Fibroblast of lung (primary cell): ENCODE data around the gene IKBKE. TPM values are rescaled to one million over a fixed set of nuclear protein-coding genes. Genes with fewer than 3 reads are reported as not detected.

Source experiments
- DNase-seq, 2 donors: peaks; one replicate each; pipeline versions ENCODE4 v3.0.0 to v3.0.0-alpha.2; 2010; ENCODE audit warnings: low read depth in 2 of 2
- H2AFZ ChIP-seq: 2 replicates; pipeline ENCODE4 v1.5.1; 2012; ENCODE audit warnings: low read length, control low read depth, inconsistent platforms
- H3K27ac ChIP-seq: 2 replicates; pipeline ENCODE4 v1.5.1; 2011; ENCODE audit warnings: low read length, control low read depth; ENCODE audit not compliant: insufficient read depth
- H3K27me3 ChIP-seq: 2 replicates; pipeline ENCODE4 v1.5.1; 2011; ENCODE audit warnings: mild to moderate bottlenecking, low read length; ENCODE audit not compliant: control insufficient read depth, insufficient read depth
- H3K36me3 ChIP-seq: 2 replicates; pipeline ENCODE4 v1.5.1; 2011; ENCODE audit warnings: low read length; ENCODE audit not compliant: control insufficient read depth, insufficient read depth
- H3K4me1 ChIP-seq: 2 replicates; pipeline ENCODE4 v1.5.1; 2011; ENCODE audit warnings: low read length; ENCODE audit not compliant: control insufficient read depth, insufficient read depth; ENCODE audit errors: extremely low read depth
- H3K4me2 ChIP-seq: 2 replicates; pipeline ENCODE4 v1.5.1; 2011; ENCODE audit warnings: low read length, control low read depth; ENCODE audit not compliant: insufficient read depth; ENCODE audit errors: extremely low read depth
- H3K4me3 ChIP-seq, 4 experiments: fragments of 200-600 bp in 1 of 4; sonication (generic) in 1 of 4; replicated peaks in 1 of 4; 2 replicates each; pipeline ENCODE4 v1.5.1; 2011 to 2016; ENCODE audit warnings: low read length in 4 of 4, low read depth in 3 of 4, mild to moderate bottlenecking in 3 of 4, control low read depth in 2 of 4, inconsistent platforms in 1 of 4, mixed read lengths in 1 of 4; ENCODE audit not compliant: insufficient read depth in 1 of 4; ENCODE audit errors: control extremely low read depth in 1 of 4
- H3K79me2 ChIP-seq: 2 replicates; pipeline ENCODE4 v1.5.1; 2012; ENCODE audit warnings: mild to moderate bottlenecking, low read length, inconsistent platforms; ENCODE audit not compliant: control insufficient read depth, insufficient read depth
- H3K9ac ChIP-seq: 2 replicates; pipeline ENCODE4 v1.5.1; 2011; ENCODE audit warnings: mild to moderate bottlenecking, low read length, control low read depth; ENCODE audit not compliant: insufficient read depth
- H3K9me3 ChIP-seq: 2 replicates; pipeline ENCODE4 v1.5.1; 2012; ENCODE audit warnings: low read depth, low read length; ENCODE audit not compliant: control insufficient read depth, insufficient read depth
- H4K20me1 ChIP-seq: 2 replicates; pipeline ENCODE4 v1.5.1; 2011; ENCODE audit warnings: low read length; ENCODE audit not compliant: control insufficient read depth, insufficient read depth; ENCODE audit errors: extremely low read depth
- CTCF ChIP-seq, 2 donors: IDR thresholded peaks in 1 of 2; conservative IDR thresholded peaks in 1 of 2; 1 replicate in 1 of 2; 2 replicates in 1 of 2; pipeline ENCODE4 v1.5.1; 2011 to 2012; ENCODE audit warnings: low read length in 2 of 2, control low read depth in 1 of 2, inconsistent platforms in 1 of 2, low read depth in 1 of 2, mild to moderate bottlenecking in 1 of 2
- EZH2 ChIP-seq: IDR thresholded peaks from 2 replicates; pipeline ENCODE4 v1.5.1; 2012; ENCODE audit warnings: low read length, control low read depth, mild to moderate bottlenecking; ENCODE audit errors: missing control alignments
- polyA plus RNA-seq, 2 donors: library from polyadenylated mRNA; depleted of rRNA in 1 of 2; stranded (reverse) in 1 of 2; unstranded in 1 of 2; fragments of >200 nt; gene quantifications; 2 replicates each; pipeline ENCODE4 v1.2.1, GENCODE V29; 2011 to 2012; ENCODE audit warnings: missing spikeins in 1 of 2
- total RNA-seq: library from RNA; depleted of rRNA; stranded (reverse); fragments of >200 nt; gene quantifications from 2 replicates; pipeline ENCODE4 v1.2.1, GENCODE V29; 2014

Gene IKBKE
- total and polyA plus RNA-seq, 2 donors (not counting 1 experiment from before 2014, with no cell fraction given): 9.6 to 12.4 TPM

DNA sequence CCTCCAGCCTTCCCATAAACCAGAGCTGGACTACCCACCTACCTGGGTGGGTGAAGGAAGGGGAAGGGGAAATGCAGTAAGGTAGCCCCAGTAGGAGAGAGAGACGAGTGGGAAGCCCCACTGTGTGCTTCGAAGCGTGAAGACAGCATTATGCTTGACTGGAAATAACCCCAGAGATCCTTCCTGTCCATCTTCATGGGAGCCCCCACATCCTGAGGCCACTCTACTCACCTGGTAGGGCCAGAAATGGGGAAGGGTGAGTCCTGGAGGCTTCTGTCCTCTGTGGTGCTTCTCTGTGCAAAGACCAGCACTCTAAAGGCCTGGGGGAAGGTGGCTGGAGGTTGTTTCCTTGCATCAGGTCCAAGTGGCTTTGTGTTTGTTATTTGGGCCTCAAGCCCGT is 27.1 kb downstream of the IKBKE start:
- H2AFZ ChIP-seq: no peak overlapping the region
- no peak overlapping the region for H3K4me3 ChIP-seq
- no peaks in the 10 kb centered on the region for H3K9me3 ChIP-seq
- no peaks in the 10 kb centered on the region for H3K27me3 ChIP-seq
- no peak overlapping the region for H3K4me2 ChIP-seq
- no peak overlapping the region for H3K9ac ChIP-seq
- peaks cover 15% of the 10 kb centered on the region for H3K36me3 ChIP-seq
- peaks cover 12% of the 10 kb centered on the region for H3K4me1 ChIP-seq
- no peak for TF ChIP-seq CTCF (conservative IDR thresholded peaks at IDR 0.05 in 1 of 2, IDR thresholded peaks at IDR 0.05 in 1 of 2; ENCODE audit: low read depth in 1 of 2, low read length in 2 of 2)
- H3K27ac ChIP-seq: no peak overlapping the region
- DNase-seq: no peak
- H3K79me2 ChIP-seq: no peaks in the 10 kb centered on the region
- H4K20me1 ChIP-seq: no peaks in the 10 kb centered on the region

- Histone ChIP-seq H2AFZ (no peak overlapping the region), H3K4me3 (no peak overlapping the region), H3K27ac (no peak overlapping the region), H3K27me3 (no peaks in the 10 kb centered on the region), H3K9ac (no peak overlapping the region), H3K9me3 (no peaks in the 10 kb centered on the region), H3K4me2 (no peak overlapping the region), H4K20me1 (no peaks in the 10 kb centered on the region), H3K36me3 (peaks cover 15% of the 10 kb centered on the region), H3K4me1 (peaks cover 12% of the 10 kb centered on the region), H3K79me2 (no peaks in the 10 kb centered on the region)
- DNase-seq: no peak
- no peak for TF ChIP-seq EZH2
- TF ChIP-seq CTCF (conservative IDR thresholded peaks at IDR 0.05 in 1 of 2, IDR thresholded peaks at IDR 0.05 in 1 of 2; ENCODE audit: low read depth in 1 of 2, low read length in 2 of 2): no peak
Observed at GRCh38 chr1:206497774-206498173, 27.5 kb downstream of the IKBKE start.

GRCh38 chr1:206498685-206499084 is 28.4 kb downstream of the IKBKE start:
- TF ChIP-seq EZH2: no peak
- TF ChIP-seq CTCF (conservative IDR thresholded peaks at IDR 0.05 in 1 of 2, IDR thresholded peaks at IDR 0.05 in 1 of 2; ENCODE audit: low read depth in 1 of 2, low read length in 2 of 2): no peak
- Histone ChIP-seq H4K20me1 (no peaks in the 10 kb centered on the region), H3K9ac (no peak overlapping the region), H3K4me1 (peaks cover 17% of the 10 kb centered on the region), H3K4me3 (no peak overlapping the region), H3K4me2 (no peak overlapping the region), H3K27me3 (no peaks in the 10 kb centered on the region), H3K27ac (no peak overlapping the region), H3K79me2 (no peaks in the 10 kb centered on the region), H3K36me3 (peaks cover 10% of the 10 kb centered on the region), H3K9me3 (no peaks in the 10 kb centered on the region), H2AFZ (no peak overlapping the region)
- no peak for DNase-seq
